GM23248 (cell line): ENCODE measurements around the gene SLC6A18. TPM values are rescaled to one million over a fixed set of nuclear protein-coding genes. Genes with fewer than 3 reads are reported as not detected.
"Not testable (repeated sequence)": the region's sequence is repeated elsewhere in the genome, so short reads cannot be mapped to it uniquely, and the experiment has no call there.

Experiments
- DNase-seq: peaks from one replicate; pipeline ENCODE4 v3.0.0-alpha.2; 2015
- H2AFZ ChIP-seq: fragments of 200-600 bp; sonication (generic); 2 replicates; pipeline ENCODE4 v1.6.1; 2016; ENCODE audit warnings: antibody characterized with exemption
- H3F3A ChIP-seq: fragments of 200-600 bp; sonication (generic); 2 replicates; pipeline ENCODE4 v1.6.1; 2016; ENCODE audit warnings: mild to moderate bottlenecking, antibody characterized with exemption, mixed run types; ENCODE audit not compliant: insufficient read depth
- H3K27ac ChIP-seq: fragments of 200-600 bp; sonication (generic); 2 replicates; pipeline ENCODE4 v1.5.1; 2016; ENCODE audit warnings: mild to moderate bottlenecking
- H3K27me3 ChIP-seq: fragments of 200-600 bp; sonication (generic); replicated peaks from 2 replicates; pipeline ENCODE4 v1.6.1; 2016; ENCODE audit warnings: mild to moderate bottlenecking; ENCODE audit not compliant: insufficient read depth
- H3K36me3 ChIP-seq: fragments of 200-600 bp; sonication (generic); 2 replicates; pipeline ENCODE4 v1.6.1; 2016; ENCODE audit warnings: low read depth, mild to moderate bottlenecking
- H3K4me1 ChIP-seq: fragments of 200-600 bp; sonication (generic); 2 replicates; pipeline ENCODE4 v1.6.1; 2016; ENCODE audit warnings: mild to moderate bottlenecking; ENCODE audit not compliant: insufficient read depth
- H3K4me2 ChIP-seq: fragments of 200-600 bp; sonication (generic); one replicate; pipeline ENCODE4 v1.6.1; 2016; ENCODE audit warnings: mild to moderate bottlenecking; ENCODE audit not compliant: unreplicated experiment
- H3K4me3 ChIP-seq: fragments of 200-600 bp; sonication (generic); 2 replicates; pipeline ENCODE4 v1.5.1; 2016; ENCODE audit warnings: mild to moderate bottlenecking
- H3K79me2 ChIP-seq: fragments of 200-600 bp; sonication (generic); 2 replicates; pipeline ENCODE4 v1.6.1; 2016; ENCODE audit warnings: mild to moderate bottlenecking; ENCODE audit not compliant: insufficient read depth
- H3K9ac ChIP-seq: fragments of 200-600 bp; sonication (generic); 2 replicates; pipeline ENCODE4 v1.6.1; 2016; ENCODE audit warnings: mild to moderate bottlenecking
- H3K9me2 ChIP-seq: fragments of 200-600 bp; sonication (generic); 2 replicates; pipeline ENCODE4 v1.6.1; 2016; ENCODE audit warnings: mixed run types, mild to moderate bottlenecking, moderate library complexity; ENCODE audit not compliant: insufficient read depth
- H3K9me3 ChIP-seq: fragments of 200-600 bp; sonication (generic); one replicate; pipeline ENCODE4 v1.6.1; 2017; ENCODE audit warnings: low read depth
- H4K20me1 ChIP-seq: fragments of 200-600 bp; sonication (generic); 2 replicates; pipeline ENCODE4 v1.6.0; 2016; ENCODE audit not compliant: insufficient read depth
- EZH2 ChIP-seq: fragments of 200-600 bp; sonication (generic); IDR thresholded peaks from 2 replicates; pipeline ENCODE4 v1.6.1; 2018; ENCODE audit warnings: antibody characterized with exemption, mild to moderate bottlenecking; ENCODE audit not compliant: insufficient read depth, poor library complexity, severe bottlenecking
- EZH2phosphoT487 ChIP-seq: fragments of 200-600 bp; sonication (generic); IDR thresholded peaks from 2 replicates; pipeline ENCODE4 v1.6.1; 2018; ENCODE audit warnings: antibody characterized with exemption, moderate library complexity, mild to moderate bottlenecking, low read depth; ENCODE audit not compliant: insufficient read depth
- WGBS, 2 experiments: methylation state at CpG; one replicate each; pipeline ENCODE4 v1.1.6; 2015 to 2017; ENCODE audit warnings: low lambda C conversion rate in 2 of 2, low coverage in 1 of 2; ENCODE audit errors: missing lambda C conversion rate in 2 of 2; 5-methylcytosine and 5-hydroxymethylcytosine counted together
- in situ Hi-C: fragments of 300-500 bp; cut with MboI; formaldehyde crosslinking; loops from 2 replicates; pipeline ENCODE4 v1.15.0; 2020
- polyA plus RNA-seq: library from polyadenylated mRNA; unstranded; fragments of >200 nt; fragmentation: Nextera tagmentation; extraction: Ambion mirVana; gene quantifications from 2 replicates; pipeline ENCODE4 v1.2.1, GENCODE V29; 2016
- total RNA-seq: library from RNA; depleted of rRNA; stranded (reverse); fragments of >200 nt; shearing (Covaris generic); gene quantifications from 2 replicates; pipeline ENCODE4 v1.2.3, GENCODE V29; 2014

Gene SLC6A18
- total and polyA plus RNA-seq, 2 experiments from 2014 or later = not detected

DNA sequence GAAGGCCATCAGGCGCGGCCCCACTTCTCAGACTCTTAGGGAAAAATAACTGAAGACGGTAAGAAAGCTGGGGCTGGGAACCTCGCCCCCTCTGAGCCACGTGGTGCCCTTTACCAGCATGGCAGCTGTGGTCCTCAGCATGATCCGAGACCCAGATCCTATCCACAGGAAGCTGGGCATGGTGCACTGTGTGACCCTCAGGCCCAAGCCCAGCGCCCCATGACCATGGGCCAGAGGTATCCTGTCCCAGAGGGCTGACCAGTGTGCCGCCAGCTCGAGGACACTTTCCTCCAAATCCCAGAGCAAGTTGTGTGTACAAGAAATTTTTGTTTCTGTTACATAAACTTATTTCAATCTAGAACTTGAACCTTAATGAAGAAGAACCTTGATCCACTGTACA lies 41.6 kb downstream of the SLC6A18 start:
- no peaks in the 10 kb centered on the region for H3K9me3 ChIP-seq

DNA sequence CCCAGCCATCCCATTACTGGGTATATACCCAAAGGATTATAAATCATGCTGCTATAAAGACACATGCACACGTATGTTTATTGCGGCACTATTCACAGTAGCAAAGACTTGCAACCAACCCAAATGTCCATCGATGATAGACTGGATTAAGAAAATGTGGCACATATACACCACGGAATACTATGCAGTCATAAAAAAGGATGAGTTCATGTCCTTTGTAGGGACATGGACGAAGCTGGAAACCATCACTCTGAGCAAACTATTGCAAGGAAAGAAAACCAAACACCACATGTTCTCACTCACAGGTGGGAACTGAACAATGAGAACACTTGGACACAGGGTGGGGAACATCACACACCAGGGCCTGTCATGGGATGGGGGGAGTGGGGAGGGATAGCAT lies 42.3 kb downstream of the SLC6A18 start:
- H3K9me2 ChIP-seq, H3K4me2 ChIP-seq, H3K27me3 ChIP-seq, H2AFZ ChIP-seq, H3K9me3 ChIP-seq, H3F3A ChIP-seq, H3K36me3 ChIP-seq, H3K79me2 ChIP-seq, H3K4me1 ChIP-seq, H4K20me1 ChIP-seq, DNase-seq, H3K27ac ChIP-seq, in situ Hi-C loops, H3K9ac ChIP-seq, H3K4me3 ChIP-seq: not testable (repeated sequence)
- WGBS, 2 experiments = 49 to 53% methylated on average over 5 of the region's 5 CpGs

More for the DNA sequence above, 41.6 kb downstream of the SLC6A18 start:
- 41 to 50% methylated on average over 9 of the region's 9 CpGs for WGBS, 2 experiments
- DNase-seq = no peak
- TF ChIP-seq EZH2 = no peak
- TF ChIP-seq EZH2phosphoT487 = no peak
- H3K27ac ChIP-seq = no peak overlapping the region
- H3K9me2 ChIP-seq = no peaks in the 10 kb centered on the region
- no peaks in the 10 kb centered on the region for H3K79me2 ChIP-seq
- in situ Hi-C loops = no loop called here
- no peak overlapping the region for H2AFZ ChIP-seq
- H3K4me3 ChIP-seq = no peak overlapping the region
- no peaks in the 10 kb centered on the region for H3F3A ChIP-seq
- H3K9ac ChIP-seq = no peak overlapping the region
- H3K27me3 ChIP-seq = no peaks in the 10 kb centered on the region
- no peak overlapping the region for H3K4me2 ChIP-seq
- H3K4me1 ChIP-seq = no peaks in the 10 kb centered on the region
- H3K36me3 ChIP-seq = no peaks in the 10 kb centered on the region
- H4K20me1 ChIP-seq = no peaks in the 10 kb centered on the region

DNA sequence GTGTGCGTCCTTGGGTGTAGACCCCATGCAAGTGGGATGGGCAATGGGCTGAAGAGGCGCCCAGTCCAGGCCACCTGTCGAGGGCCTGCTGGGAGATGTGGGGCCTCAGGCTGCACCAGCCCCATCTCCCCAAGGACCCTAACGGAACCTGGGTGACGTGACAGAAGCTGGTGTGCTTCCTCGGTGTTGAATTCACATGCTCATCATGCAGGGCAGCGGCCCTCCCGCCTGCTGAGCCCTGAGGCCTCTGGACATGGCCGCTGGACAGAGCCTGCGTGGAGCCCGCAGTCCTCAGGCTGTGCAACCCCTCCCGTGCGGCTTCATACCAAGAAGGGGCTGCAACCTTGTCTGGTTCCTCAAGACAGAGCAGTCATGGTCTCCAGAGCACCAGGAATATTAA lies 42.9 kb downstream of the SLC6A18 start:
- Histone ChIP-seq H3K4me2 (no peak overlapping the region), H3K27me3 (no peaks in the 10 kb centered on the region), H4K20me1 (no peaks in the 10 kb centered on the region), H2AFZ (no peak overlapping the region), H3K27ac (no peak overlapping the region), H3K4me3 (no peak overlapping the region), H3K4me1 (no peaks in the 10 kb centered on the region), H3K79me2 (no peaks in the 10 kb centered on the region), H3K9ac (no peak overlapping the region), H3K36me3 (no peaks in the 10 kb centered on the region), H3K9me2 (no peaks in the 10 kb centered on the region), H3K9me3 (no peaks in the 10 kb centered on the region), H3F3A (no peaks in the 10 kb centered on the region)
- DNase-seq = no peak
- in situ Hi-C loops = no loop called here
- WGBS, 2 experiments = 50 to 55% methylated on average over 13 of the region's 13 CpGs
- TF ChIP-seq EZH2phosphoT487 (no peak), EZH2 (no peak)

DNA sequence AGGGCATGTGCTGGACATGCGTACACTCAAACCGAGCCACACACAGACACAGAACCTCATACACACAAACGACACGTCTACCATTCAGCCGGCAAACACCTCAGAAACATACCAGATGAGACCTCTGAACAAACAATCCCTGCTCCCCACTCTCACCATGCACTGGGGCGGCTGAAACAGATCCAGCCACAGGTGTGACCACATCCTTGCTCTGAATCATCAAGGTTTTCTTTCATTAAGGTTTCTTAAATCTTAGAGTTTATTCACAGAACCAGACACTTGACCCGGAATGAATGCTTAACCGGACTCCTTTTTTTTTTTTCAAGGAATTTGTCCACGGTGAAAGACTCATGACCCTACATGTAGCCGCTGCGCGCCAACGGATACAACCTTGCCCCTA lies 43.5 kb downstream of the SLC6A18 start:
- H3K9me3 ChIP-seq = no peaks in the 10 kb centered on the region
- no peaks in the 10 kb centered on the region for H4K20me1 ChIP-seq
- no peak overlapping the region for H3K27ac ChIP-seq
- DNase-seq = no peak
- H3K79me2 ChIP-seq = no peaks in the 10 kb centered on the region
- no peaks in the 10 kb centered on the region for H3F3A ChIP-seq
- no peak overlapping the region for H2AFZ ChIP-seq
- H3K36me3 ChIP-seq = no peaks in the 10 kb centered on the region
- no peak overlapping the region for H3K9ac ChIP-seq
- H3K4me3 ChIP-seq = no peak overlapping the region
- H3K4me1 ChIP-seq = no peaks in the 10 kb centered on the region
- H3K4me2 ChIP-seq = no peak overlapping the region
- TF ChIP-seq EZH2phosphoT487 (no peak), EZH2 (no peak)
- no peaks in the 10 kb centered on the region for H3K27me3 ChIP-seq
- H3K9me2 ChIP-seq = no peaks in the 10 kb centered on the region
- in situ Hi-C loops = no loop called here
- 69 to 72% methylated on average over 13 of the region's 13 CpGs for WGBS, 2 experiments

DNA sequence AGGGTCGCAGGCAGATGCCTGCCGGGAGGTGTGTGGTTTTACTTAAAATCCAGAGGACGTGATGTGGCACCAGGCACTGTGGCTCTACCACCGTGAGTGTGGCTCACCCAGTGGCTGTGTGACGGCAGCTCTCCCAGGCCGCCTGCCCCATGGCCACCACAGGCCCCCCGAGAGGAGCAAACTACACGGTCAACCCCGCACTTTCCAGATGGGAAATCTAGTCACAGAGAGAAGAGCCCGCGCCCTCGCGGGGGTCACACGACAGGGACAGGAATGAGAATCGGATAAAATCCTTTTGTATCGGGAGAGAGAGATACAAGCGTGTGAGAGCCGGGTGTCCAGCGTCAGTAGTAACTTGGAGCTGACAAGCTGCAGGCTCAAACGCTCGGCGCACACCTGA lies 45.2 kb downstream of the SLC6A18 start:
- Histone ChIP-seq H3K36me3 (no peaks in the 10 kb centered on the region), H3K9me3 (no peaks in the 10 kb centered on the region), H2AFZ (no peak overlapping the region), H3K4me3 (no peak overlapping the region), H3K4me2 (no peak overlapping the region), H3K79me2 (no peaks in the 10 kb centered on the region), H4K20me1 (no peaks in the 10 kb centered on the region), H3K4me1 (no peaks in the 10 kb centered on the region), H3F3A (no peaks in the 10 kb centered on the region), H3K9ac (no peak overlapping the region), H3K27me3 (no peaks in the 10 kb centered on the region), H3K27ac (no peak overlapping the region), H3K9me2 (no peaks in the 10 kb centered on the region)
- 77 to 80% methylated on average over 22 of the region's 22 CpGs for WGBS, 2 experiments
- no peak for DNase-seq
- no peak for TF ChIP-seq EZH2
- no peak for TF ChIP-seq EZH2phosphoT487
- in situ Hi-C loops = no loop called here
